Gastroesophageal sphincter (tissue), 4 donors: ENCODE results near the gene EXD2. TPM values are rescaled to one million over a fixed set of nuclear protein-coding genes. Genes with fewer than 3 reads are reported as not detected.
"Not testable (repeated sequence)": the region's sequence is repeated elsewhere in the genome, so short reads cannot be mapped to it uniquely, and the experiment has no call there.

Experiments
- ATAC-seq: fragments of 150-250 bp; one replicate; pipeline ENCODE4 v1.9.1; 2016; ENCODE audit warnings: mild to moderate bottlenecking, moderate library complexity
- H3K27ac ChIP-seq, 4 donors: fragments of 200-600 bp; sonication (generic) in 3 of 4; 1 replicate in 3 of 4; 2 replicates in 1 of 4; pipeline ENCODE4 v1.5.1; 2016 to 2019
- H3K27me3 ChIP-seq: fragments of 200-600 bp; sonication (generic); one replicate; pipeline ENCODE4 v1.5.1; 2019
- H3K36me3 ChIP-seq, 2 donors: fragments of 200-600 bp; sonication (generic); one replicate each; pipeline ENCODE4 v1.5.1; 2019; ENCODE audit warnings: control low read depth in 1 of 2
- H3K4me1 ChIP-seq, 3 donors: fragments of 200-600 bp; sonication (generic); 1 replicate in 2 of 3; 2 replicates in 1 of 3; pipeline ENCODE4 v1.5.1; 2016 to 2019; ENCODE audit warnings: control low read depth in 2 of 3
- H3K4me3 ChIP-seq, 2 donors: fragments of 200-600 bp; sonication (generic); one replicate each; pipeline ENCODE4 v1.5.1; 2019; ENCODE audit warnings: mild to moderate bottlenecking in 1 of 2, moderate library complexity in 1 of 2
- H3K9me3 ChIP-seq, 3 donors: fragments of 200-600 bp; sonication (generic); one replicate each; pipeline ENCODE4 v1.5.1; 2017 to 2019; ENCODE audit warnings: control low read depth in 2 of 3
- EP300 ChIP-seq: sonication (generic); formaldehyde crosslinking; IDR thresholded peaks from one replicate; pipeline ENCODE4 v1.6.1; 2017; ENCODE audit warnings: antibody characterized with exemption, mild to moderate bottlenecking
- POLR2A ChIP-seq, 2 donors: fragments of 450-650 bp; IDR thresholded peaks; one replicate each; pipeline ENCODE4 v1.6.1; 2017; ENCODE audit warnings: antibody characterized with exemption in 2 of 2, mild to moderate bottlenecking in 2 of 2, moderate library complexity in 1 of 2
- POLR2AphosphoS5 ChIP-seq: sonication (generic); formaldehyde crosslinking; IDR thresholded peaks from one replicate; pipeline ENCODE4 v1.6.1; 2017; ENCODE audit warnings: antibody characterized with exemption
- WGBS, 2 donors: methylation state at CpG; one replicate each; pipeline ENCODE4 v1.1.5; 2018; ENCODE audit warnings: low coverage in 1 of 2; 5-methylcytosine and 5-hydroxymethylcytosine counted together
- total RNA-seq, 4 donors: library from RNA; depleted of rRNA; stranded (reverse); fragments of >200 nt; gene quantifications; one replicate each; pipeline ENCODE4 v1.1.0, GENCODE V29; 2016
- TF ChIP-seq, protein P1 (sequence below), 4 experiments: fragments of 200-600 bp in 2 of 4; fragments of 450-650 bp in 2 of 4; sonication (generic) in 1 of 4; IDR thresholded peaks; one replicate each; pipeline ENCODE4 v1.5.1; 2017 to 2019; ENCODE audit warnings: antibody characterized with exemption in 4 of 4, mild to moderate bottlenecking in 2 of 4, moderate library complexity in 2 of 4

Gene EXD2
- total RNA-seq, 4 donors from 2014 or later: 16.7 to 37.1 (median 25.8) TPM

DNA sequence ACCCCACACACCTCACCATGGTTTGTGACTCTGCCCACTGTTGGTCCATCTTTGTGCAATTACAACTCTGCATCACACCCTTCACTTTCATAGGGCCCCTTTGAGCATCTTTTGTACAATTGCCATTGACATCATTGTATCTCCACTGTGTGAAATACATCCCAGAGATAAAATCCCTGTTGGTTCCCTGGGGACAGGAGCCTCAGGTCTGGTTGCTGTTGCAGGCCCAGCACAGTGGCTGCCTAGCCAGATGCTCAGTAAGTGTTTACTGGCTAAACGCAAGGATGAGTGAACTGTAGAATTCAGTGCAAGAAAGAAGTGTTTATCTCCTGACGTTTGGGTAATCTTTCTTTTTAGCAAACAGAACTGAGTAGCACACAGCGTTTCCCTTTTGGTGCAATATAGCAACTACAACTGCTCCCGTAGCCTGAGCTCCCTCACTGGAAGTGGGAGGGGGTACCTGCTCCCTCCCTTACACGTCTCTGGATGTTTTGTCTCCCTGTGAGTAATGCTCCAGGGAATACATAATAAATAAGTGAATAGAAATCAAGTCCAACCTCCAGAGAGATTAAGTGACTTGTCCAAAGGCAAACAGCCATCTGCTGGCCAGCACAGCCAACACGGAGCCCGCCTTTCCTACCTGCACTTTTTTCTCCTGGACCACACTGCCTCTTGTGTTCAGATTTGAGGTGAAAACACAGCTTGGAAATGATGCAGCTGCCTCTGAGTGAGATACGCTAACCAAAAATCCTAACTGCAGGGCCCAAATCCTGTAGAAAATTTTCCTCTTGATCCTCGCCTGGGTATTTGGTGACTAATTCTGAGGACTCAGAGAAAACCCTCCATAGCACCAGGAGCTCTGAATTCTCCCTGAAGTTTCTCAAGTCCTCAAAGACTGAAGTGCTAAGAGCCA lies 96.1 kb downstream of the EXD2 start:
- Histone ChIP-seq H3K36me3 (no peaks in the 10 kb centered on the region), H3K9me3 (no peaks in the 10 kb centered on the region), H3K27ac (peak overlapping the region in 3 of 4 donors; percentile 58 to 63 (median 59)), H3K27me3 (no peaks in the 10 kb centered on the region), H3K4me3 (no peak overlapping the region), H3K4me1 (peaks cover 0 to 22% (median 3%) of the 10 kb centered on the region in 3 donors)
- no peak for TF ChIP-seq POLR2A (IDR thresholded peaks at IDR 0.05)
- TF ChIP-seq POLR2AphosphoS5: no peak
- TF ChIP-seq, protein P1, sequence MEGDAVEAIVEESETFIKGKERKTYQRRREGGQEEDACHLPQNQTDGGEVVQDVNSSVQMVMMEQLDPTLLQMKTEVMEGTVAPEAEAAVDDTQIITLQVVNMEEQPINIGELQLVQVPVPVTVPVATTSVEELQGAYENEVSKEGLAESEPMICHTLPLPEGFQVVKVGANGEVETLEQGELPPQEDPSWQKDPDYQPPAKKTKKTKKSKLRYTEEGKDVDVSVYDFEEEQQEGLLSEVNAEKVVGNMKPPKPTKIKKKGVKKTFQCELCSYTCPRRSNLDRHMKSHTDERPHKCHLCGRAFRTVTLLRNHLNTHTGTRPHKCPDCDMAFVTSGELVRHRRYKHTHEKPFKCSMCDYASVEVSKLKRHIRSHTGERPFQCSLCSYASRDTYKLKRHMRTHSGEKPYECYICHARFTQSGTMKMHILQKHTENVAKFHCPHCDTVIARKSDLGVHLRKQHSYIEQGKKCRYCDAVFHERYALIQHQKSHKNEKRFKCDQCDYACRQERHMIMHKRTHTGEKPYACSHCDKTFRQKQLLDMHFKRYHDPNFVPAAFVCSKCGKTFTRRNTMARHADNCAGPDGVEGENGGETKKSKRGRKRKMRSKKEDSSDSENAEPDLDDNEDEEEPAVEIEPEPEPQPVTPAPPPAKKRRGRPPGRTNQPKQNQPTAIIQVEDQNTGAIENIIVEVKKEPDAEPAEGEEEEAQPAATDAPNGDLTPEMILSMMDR (IDR thresholded peaks at IDR 0.05): no peak
- no peak for TF ChIP-seq EP300
- WGBS, 2 donors: 37 to 75% methylated on average over 5 to 9 of the region's 9 CpGs
- peak; percentile 31 for ATAC-seq

DNA sequence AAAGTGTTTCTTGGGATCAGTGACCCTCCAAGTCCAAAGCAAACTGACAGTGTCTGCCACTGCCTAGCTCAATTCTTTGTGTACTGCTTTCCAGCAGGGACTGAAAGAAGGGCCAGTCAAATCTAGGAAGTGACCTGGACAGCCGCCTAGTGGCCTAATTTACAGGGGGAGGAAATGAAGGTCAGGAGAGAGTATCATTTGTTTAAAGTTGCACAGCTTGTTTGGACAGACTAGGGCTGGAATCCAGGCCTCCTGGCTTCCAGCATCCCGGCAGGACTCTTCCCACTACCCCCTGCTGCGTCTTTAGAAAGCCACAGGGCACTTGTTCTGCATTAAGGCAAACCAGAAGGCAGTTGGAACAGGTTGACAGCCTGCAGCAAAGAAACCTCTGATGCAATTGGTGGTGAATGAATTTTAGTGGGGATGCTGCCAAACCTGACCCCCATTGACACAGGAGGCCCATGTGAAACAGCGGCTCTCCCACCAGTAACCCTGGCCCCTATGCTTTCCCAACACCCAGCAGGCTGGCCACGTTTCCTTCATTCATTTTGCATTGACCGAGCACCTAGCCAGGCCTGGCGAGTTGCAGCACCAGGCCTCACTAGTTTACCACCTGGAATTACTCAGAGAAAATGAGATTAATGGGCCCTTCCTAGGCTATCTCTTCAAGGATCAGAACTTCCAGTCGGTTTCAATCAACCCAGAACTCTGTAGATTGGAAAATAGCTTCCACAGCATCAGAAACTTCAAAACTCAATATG lies 96.9 kb downstream of the EXD2 start:
- ATAC-seq: peak; percentile 65
- Histone ChIP-seq H3K4me1 (peaks cover 0 to 22% (median 3%) of the 10 kb centered on the region in 3 donors), H3K27me3 (no peaks in the 10 kb centered on the region), H3K27ac (peak overlapping the region in 3 of 4 donors; percentile 58 to 63 (median 59)), H3K4me3 (no peak overlapping the region), H3K36me3 (no peaks in the 10 kb centered on the region), H3K9me3 (no peaks in the 10 kb centered on the region)
- 37 to 83% methylated on average over 4 to 6 of the region's 8 CpGs for WGBS, 2 donors
- no peak for TF ChIP-seq EP300
- TF ChIP-seq POLR2A (IDR thresholded peaks at IDR 0.05): no peak
- peak; percentile 53 for TF ChIP-seq POLR2AphosphoS5
- TF ChIP-seq, protein P1 (IDR thresholded peaks at IDR 0.05): peak in 3 of 4 experiments; percentile 33 to 53 (median 47)

DNA sequence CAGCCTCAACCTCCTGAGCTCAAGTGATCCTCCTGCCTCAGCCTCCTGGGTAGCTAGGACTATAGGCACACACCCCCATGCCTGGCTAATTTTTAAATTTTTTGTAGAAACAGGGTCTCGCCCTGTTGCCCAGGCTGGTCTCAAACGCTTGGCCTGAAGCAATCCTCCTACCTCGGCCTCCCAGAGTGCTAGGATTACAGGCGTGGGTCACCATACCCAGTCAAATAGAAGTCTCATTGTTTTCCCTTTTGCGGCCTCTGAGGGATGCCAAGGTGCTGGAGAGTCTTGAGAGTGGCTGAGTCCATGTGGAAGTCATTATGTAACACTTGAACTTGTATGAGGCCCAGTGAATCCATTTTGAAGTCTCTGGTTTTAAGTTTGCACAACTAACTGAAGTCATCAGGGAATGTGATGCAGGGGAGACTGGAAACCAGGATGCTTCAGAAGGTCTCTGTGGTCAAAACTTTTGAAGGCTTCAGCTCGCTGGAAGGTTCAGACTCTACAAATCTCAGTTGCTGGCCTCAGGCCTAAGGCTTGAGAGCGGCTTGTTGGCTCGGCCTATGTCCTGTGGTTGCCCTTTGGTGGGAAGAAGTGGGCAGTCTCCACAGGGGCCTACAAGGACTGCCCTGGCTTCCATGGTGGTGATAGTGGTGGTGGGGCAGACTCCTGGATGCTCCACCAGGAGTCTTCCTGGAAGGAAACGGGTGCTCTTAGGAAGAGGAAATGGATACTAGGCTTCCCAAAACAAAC lies 97.8 kb downstream of the EXD2 start:
- H3K4me1 ChIP-seq: peaks cover 0 to 22% (median 3%) of the 10 kb centered on the region in 3 donors
- H3K9me3 ChIP-seq: no peaks in the 10 kb centered on the region
- no peak overlapping the region for H3K4me3 ChIP-seq
- no peak for ATAC-seq
- WGBS, 2 donors: 73 to 100% methylated on average over 1 to 3 of the region's 9 CpGs
- TF ChIP-seq EP300: no peak
- no peak for TF ChIP-seq POLR2AphosphoS5
- TF ChIP-seq, protein P1 (IDR thresholded peaks at IDR 0.05): no peak
- no peak for TF ChIP-seq POLR2A (IDR thresholded peaks at IDR 0.05)
- H3K27ac ChIP-seq: peak overlapping the region in 3 of 4 donors; percentile 16 to 59 (median 58)
- no peaks in the 10 kb centered on the region for H3K36me3 ChIP-seq
- H3K27me3 ChIP-seq: no peaks in the 10 kb centered on the region

DNA sequence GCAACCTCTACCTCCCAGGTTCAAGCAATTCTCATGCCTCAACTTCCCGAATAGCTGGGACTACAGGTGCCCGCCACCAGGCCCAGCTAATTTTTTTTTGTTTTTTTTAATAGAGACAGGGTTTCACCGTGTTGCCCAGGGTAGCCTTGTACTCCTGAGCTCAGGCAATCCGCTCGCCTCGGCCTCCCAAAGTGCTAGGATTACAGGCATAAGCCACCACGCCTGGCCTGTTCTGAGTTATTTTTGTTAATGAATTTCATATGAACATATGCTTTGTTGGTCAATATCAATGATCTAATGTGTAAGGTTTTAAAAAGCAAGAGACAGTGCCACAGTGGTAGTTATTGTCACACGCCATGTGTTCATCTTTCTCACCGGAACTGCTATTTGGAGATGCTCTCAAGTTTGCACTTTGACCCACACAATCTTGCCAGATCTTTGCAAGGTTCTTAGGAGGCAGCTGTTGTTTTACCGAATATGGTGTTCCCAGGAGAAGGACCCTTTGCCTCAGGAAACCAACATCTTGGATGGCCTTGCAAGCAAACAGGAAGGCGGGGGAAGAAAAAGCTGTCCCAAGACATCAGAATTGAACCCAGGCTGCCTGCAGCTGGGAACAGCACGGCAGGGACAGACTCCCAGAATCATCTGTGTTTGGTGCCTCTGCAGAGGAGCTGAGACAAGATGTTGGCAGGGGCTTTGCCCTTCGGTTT lies 98.7 kb downstream of the EXD2 start:
- Histone ChIP-seq H3K9me3 (no peaks in the 10 kb centered on the region), H3K4me1 (peaks cover 0 to 22% (median 3%) of the 10 kb centered on the region in 3 donors), H3K4me3 (no peak overlapping the region), H3K27ac (peak overlapping the region in 1 of 4 donors; percentile 11), H3K36me3 (no peaks in the 10 kb centered on the region), H3K27me3 (no peaks in the 10 kb centered on the region)
- ATAC-seq: no peak
- TF ChIP-seq EP300 (no peak), POLR2AphosphoS5 (no peak), POLR2A (IDR thresholded peaks at IDR 0.05) (no peak)
- TF ChIP-seq, protein P1 (IDR thresholded peaks at IDR 0.05): no peak
- WGBS, 2 donors: 80% methylated on average over 10 of the region's 13 CpGs

DNA sequence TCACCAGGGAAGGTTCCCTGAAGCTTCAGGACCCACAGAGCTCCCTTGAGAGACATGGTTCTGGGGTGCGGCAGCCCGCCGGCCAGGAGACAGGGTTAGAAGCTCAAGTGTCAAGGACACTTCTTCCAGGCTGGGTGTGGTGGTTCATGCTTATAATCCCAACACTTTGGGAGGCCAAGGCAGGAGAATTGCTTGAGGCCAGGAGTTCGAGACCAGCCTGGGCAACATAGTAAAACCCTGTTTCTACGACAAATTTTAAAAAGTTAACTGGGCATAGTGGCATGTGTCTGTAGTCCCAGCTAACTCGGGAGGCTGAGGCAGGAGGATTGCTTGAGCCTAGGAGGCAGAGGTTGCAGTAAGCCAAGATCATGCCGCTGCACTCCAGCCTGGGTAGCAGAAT lies 99.6 kb downstream of the EXD2 start:
- 90 to 97% methylated on average over 4 to 5 of the region's 7 CpGs for WGBS, 2 donors
- H3K9me3 ChIP-seq, H3K4me3 ChIP-seq, H3K27ac ChIP-seq, ATAC-seq, H3K27me3 ChIP-seq, H3K36me3 ChIP-seq: not testable (repeated sequence)
- H3K4me1 ChIP-seq: peaks cover 0 to 22% (median 3%) of the 10 kb centered on the region in 3 donors
